Common myeloid progenitor, CD34-positive (primary cell): ENCODE results near the gene UNC79.

Experiments used
- CTCF ChIA-PET: fragments of 350-600 bp; sonication (Branson Sonifier 250); formaldehyde crosslinking; loops from one replicate; lab custom pipeline; 2021; ENCODE audit warnings: antibody characterized with exemption; lab: Charles Lee
- POLR2A ChIA-PET: fragments of 350-600 bp; sonication (Branson Sonifier 250); formaldehyde crosslinking; loops from one replicate; lab custom pipeline; 2021; ENCODE audit warnings: antibody characterized with exemption; lab: Charles Lee
- DNase-seq, 3 donors: peaks; one replicate each; pipeline versions ENCODE4 v3.0.0 to v3.0.0-alpha.2; 2013
- H3K27ac ChIP-seq, 2 experiments: 1 replicate in 1 of 2; 2 replicates in 1 of 2; pipeline ENCODE4 v1.7.0; 2013; ENCODE audit warnings: inconsistent platforms in 2 of 2, low read length in 2 of 2, mild to moderate bottlenecking in 2 of 2, low read depth in 1 of 2, moderate library complexity in 1 of 2; ENCODE audit not compliant: severe bottlenecking in 2 of 2, insufficient read depth in 1 of 2, poor library complexity in 1 of 2
- H3K27me3 ChIP-seq, 5 experiments: replicated peaks in 2 of 5; 1 replicate in 3 of 5; 2 replicates in 2 of 5; pipeline versions ENCODE4 v1.6.1 to v1.7.0; 2013; ENCODE audit warnings: low read length in 4 of 5, mild to moderate bottlenecking in 2 of 5, moderate library complexity in 2 of 5, inconsistent platforms in 1 of 5; ENCODE audit not compliant: insufficient read depth in 5 of 5, control insufficient read depth in 4 of 5
- H3K36me3 ChIP-seq, 4 experiments: 1 replicate in 2 of 4; 2 replicates in 2 of 4; pipeline versions ENCODE4 v1.6.1 to v1.7.0; 2013; ENCODE audit warnings: low read length in 3 of 4, control low read depth in 1 of 4, mild to moderate bottlenecking in 1 of 4; ENCODE audit not compliant: control insufficient read depth in 4 of 4, insufficient read depth in 4 of 4
- H3K4me1 ChIP-seq, 4 experiments: 1 replicate in 3 of 4; 2 replicates in 1 of 4; pipeline versions ENCODE4 v1.6.1 to v1.7.1; 2013; ENCODE audit warnings: low read length in 3 of 4, mild to moderate bottlenecking in 3 of 4, control low read depth in 1 of 4, inconsistent platforms in 1 of 4, moderate library complexity in 1 of 4; ENCODE audit not compliant: control insufficient read depth in 4 of 4, insufficient read depth in 4 of 4; ENCODE audit errors: control extremely low read depth in 1 of 4
- H3K4me3 ChIP-seq, 7 experiments: 1 replicate in 4 of 7; 2 replicates in 3 of 7; pipeline versions ENCODE4 v1.5.1 to v1.7.0; 2013; ENCODE audit warnings: mild to moderate bottlenecking in 7 of 7, low read length in 6 of 7, moderate library complexity in 6 of 7, inconsistent platforms in 2 of 7, low read depth in 2 of 7, control low read depth in 1 of 7; ENCODE audit not compliant: insufficient read depth in 4 of 7, control insufficient read depth in 1 of 7; ENCODE audit errors: extremely low read depth in 1 of 7
- H3K9me3 ChIP-seq, 5 experiments: 1 replicate in 4 of 5; 2 replicates in 1 of 5; pipeline versions ENCODE4 v1.6.1 to v1.7.1; 2013; ENCODE audit warnings: low read length in 4 of 5, mild to moderate bottlenecking in 2 of 5, inconsistent platforms in 1 of 5, low read depth in 1 of 5, moderate library complexity in 1 of 5; ENCODE audit not compliant: control insufficient read depth in 4 of 5, insufficient read depth in 2 of 5; ENCODE audit errors: control extremely low read depth in 1 of 5
- WGBS: methylation state at CpG from one replicate; pipeline ENCODE4 v1.1.5; 2013; ENCODE audit not compliant: insufficient coverage; 5-methylcytosine and 5-hydroxymethylcytosine counted together

Gene UNC79

DNA sequence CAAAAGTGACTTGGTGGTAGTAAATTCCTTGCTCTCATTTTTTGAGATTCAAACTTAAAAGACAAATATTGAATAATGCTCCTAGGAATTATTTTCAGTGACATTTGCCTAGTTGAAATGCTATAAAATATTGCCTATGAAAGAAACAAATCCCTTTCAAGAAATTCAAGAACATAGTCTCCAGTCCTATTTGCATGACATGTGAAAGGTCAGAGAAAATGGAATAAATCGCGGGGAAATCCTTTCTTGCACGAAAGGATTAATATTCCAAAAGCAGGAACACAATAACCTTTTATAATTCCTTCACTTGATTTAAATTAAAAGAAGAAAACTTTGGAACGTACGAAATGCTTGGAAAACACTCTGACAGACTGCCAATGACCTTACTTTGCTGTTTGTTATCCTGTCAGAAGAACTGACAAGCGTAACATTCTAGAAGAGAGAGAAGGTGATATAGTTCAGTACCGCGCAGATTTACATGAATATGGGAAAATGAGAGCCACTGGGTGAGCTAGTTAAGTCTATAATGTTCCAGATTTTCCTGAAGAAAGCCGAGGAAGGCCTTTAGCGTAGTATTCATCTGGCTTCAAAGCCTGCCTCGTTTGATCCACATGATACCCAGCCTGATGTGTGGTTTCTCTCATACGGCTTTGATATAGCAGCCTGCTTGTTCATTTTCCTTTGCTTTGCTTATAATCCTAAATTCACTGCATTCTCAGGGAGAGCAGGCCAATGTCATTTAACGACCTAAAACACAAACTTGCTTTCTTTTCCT lies 254.6 kb downstream of the UNC79 start:
- WGBS = 94% methylated on average over 12 of the region's 13 CpGs
- Histone ChIP-seq H3K27ac (no peak overlapping the region), H3K4me3 (no peak overlapping the region), H3K36me3 (no peaks in the 10 kb centered on the region), H3K27me3 (peaks cover 0 to 42% (median 8%) of the 10 kb centered on the region in 5 experiments), H3K4me1 (no peaks in the 10 kb centered on the region), H3K9me3 (no peaks in the 10 kb centered on the region)
- ChIA-PET CTCF (no interaction called here), POLR2A (no interaction called here)
- no peak for DNase-seq

DNA sequence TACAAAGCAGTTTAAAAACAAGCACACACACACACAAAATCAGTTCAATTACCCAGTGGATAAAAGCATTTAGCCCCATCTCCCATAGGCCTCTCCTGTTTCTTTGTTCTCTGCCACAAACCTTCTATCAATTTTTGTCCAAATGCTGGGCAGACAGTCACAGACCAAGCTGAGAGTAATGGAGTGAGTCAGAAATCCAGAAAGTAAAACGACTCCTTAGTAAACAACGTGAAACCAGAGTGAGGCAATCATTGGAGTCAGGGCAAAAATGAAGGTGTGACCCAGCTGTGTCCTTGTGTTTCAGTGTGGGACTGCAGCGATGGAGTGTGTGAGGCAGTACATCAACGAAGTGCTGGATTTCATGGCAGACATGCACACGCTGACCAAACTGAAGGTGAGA lies 255.5 kb downstream of the UNC79 start:
- H3K27me3 ChIP-seq = peaks cover 0 to 46% (median 8%) of the 10 kb centered on the region in 5 experiments
- no peaks in the 10 kb centered on the region for H3K36me3 ChIP-seq
- DNase-seq = no peak
- CTCF ChIA-PET = no interaction called here
- POLR2A ChIA-PET = no interaction called here
- H3K4me1 ChIP-seq = no peaks in the 10 kb centered on the region
- H3K27ac ChIP-seq = no peak overlapping the region
- no peaks in the 10 kb centered on the region for H3K9me3 ChIP-seq
- WGBS = 87% methylated on average over 5 of the region's 5 CpGs
- no peak overlapping the region for H3K4me3 ChIP-seq

DNA sequence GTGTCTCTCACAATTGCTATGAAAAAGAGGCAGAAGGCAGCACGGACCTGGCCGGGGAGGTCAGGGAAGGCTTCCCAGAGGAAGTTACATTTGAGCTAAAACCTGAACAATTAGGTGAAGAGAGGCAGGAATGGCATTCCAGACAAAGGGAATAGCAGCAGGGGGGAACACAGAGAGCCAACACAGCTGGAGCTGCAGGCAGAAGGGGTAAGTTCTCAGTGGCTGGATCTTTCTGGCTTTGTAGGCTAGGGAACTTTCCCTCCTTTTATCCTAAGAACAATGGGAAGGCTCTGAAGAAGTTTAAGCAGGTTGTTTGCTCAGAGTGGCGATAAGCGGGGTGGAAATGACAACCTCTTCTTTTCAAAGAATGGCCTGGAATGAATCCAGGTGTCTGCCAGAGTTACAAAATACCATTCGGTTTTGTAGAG lies 257.5 kb downstream of the UNC79 start:
- H3K36me3 ChIP-seq = no peaks in the 10 kb centered on the region
- ChIA-PET CTCF (no interaction called here), POLR2A (no interaction called here)
- no peaks in the 10 kb centered on the region for H3K4me1 ChIP-seq
- DNase-seq = no peak
- H3K4me3 ChIP-seq = no peak overlapping the region
- H3K9me3 ChIP-seq = no peaks in the 10 kb centered on the region
- 41% methylated on average over 5 of the region's 5 CpGs for WGBS
- H3K27ac ChIP-seq = no peak overlapping the region
- H3K27me3 ChIP-seq = peaks cover 0 to 52% (median 8%) of the 10 kb centered on the region in 5 experiments

DNA sequence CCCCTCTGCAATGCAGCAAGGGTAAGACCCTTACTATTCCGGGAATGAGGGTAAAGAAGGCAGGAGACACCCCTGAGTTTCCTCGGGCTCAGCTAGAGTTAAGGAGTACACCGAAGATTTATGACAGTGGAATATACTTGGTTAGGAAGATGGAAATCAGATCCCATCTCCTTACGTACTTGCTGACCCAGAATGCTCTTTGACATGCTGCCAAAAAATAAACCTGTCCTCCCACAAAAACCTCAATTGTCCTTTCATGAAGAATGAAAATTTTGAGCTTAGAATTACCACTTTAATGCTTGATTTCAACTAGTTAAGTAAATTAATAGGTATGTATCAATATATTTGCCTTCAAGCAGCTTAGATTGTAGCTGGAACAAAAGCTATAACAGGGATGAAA lies 258.1 kb downstream of the UNC79 start:
- Histone ChIP-seq H3K27ac (no peak overlapping the region), H3K36me3 (no peaks in the 10 kb centered on the region), H3K4me1 (no peaks in the 10 kb centered on the region), H3K4me3 (no peak overlapping the region), H3K27me3 (peaks cover 0 to 51% (median 8%) of the 10 kb centered on the region in 5 experiments), H3K9me3 (no peaks in the 10 kb centered on the region)
- no peak for DNase-seq
- ChIA-PET POLR2A (no interaction called here), CTCF (interaction anchor here (1.3 kb wide), 1 partner anchor 11 kb away, joined by 3 read pairs; no protein-coding TSS in a partner anchor)
- WGBS = no CpG with 5 or more reads among the region's 4 CpGs

DNA sequence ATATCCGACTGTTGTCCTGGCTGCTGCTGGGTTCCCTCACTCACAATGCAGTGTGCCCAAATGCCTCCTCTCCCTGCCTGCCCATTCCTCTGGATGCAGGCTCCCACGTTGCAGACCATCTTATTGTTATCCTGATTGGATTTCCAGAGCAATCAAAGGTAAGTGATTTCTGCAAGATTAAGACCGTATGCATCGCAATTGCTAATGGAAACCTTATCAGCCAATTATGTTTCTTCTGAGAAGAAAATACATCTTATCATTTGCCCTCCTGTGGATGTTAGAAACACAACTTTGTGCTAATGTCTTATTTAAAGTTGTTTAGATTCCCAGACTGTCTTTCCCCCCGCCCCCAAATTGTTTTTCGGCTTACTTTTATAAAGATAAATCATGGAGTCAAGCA lies 259.4 kb downstream of the UNC79 start:
- 69% methylated on average over 4 of the region's 6 CpGs for WGBS
- ChIA-PET POLR2A (no interaction called here), CTCF (no interaction called here)
- H3K4me1 ChIP-seq = no peaks in the 10 kb centered on the region
- H3K4me3 ChIP-seq = no peak overlapping the region
- peaks cover 0 to 48% (median 8%) of the 10 kb centered on the region in 5 experiments for H3K27me3 ChIP-seq
- no peaks in the 10 kb centered on the region for H3K36me3 ChIP-seq
- H3K9me3 ChIP-seq = no peaks in the 10 kb centered on the region
- no peak for DNase-seq
- H3K27ac ChIP-seq = no peak overlapping the region

DNA sequence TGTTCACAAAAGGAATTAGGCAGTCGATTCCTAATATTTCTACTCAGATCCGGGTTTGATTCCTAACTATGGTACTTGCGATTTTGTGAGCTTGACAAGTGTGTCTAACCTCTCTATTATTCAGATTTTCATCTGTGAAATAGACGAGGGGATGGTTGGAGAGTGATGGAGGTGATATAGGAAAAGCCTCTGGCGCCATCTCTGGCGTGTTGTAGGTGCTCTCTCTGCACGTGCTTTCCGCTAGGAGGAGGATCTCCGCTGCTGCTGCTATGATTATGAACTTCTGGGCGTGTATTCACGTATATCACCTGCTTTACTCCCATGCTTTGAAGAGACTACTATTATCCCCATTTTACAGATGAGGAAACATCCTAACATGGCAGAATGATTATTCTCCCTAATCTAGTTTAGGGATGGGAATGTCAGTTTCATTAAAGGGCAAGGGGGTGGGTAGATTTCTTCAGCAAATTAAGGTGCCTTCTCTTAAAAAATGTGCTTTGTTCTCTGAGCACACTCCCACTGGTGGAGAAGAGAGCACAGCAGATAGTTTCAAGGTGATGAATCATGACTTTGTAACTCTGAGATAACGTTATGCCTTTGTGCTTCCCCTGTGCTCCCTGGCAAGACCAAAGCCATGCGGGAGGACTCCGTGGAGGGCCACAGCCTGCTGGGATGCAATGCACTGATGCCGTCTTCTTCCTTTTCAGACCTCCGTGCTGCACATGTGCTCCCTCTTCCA lies 260.5 kb downstream of the UNC79 start:
- Histone ChIP-seq H3K4me1 (no peaks in the 10 kb centered on the region), H3K27ac (no peak overlapping the region), H3K4me3 (no peak overlapping the region), H3K9me3 (no peaks in the 10 kb centered on the region), H3K27me3 (peaks cover 0 to 45% (median 8%) of the 10 kb centered on the region in 5 experiments), H3K36me3 (no peaks in the 10 kb centered on the region)
- 94% methylated on average over 10 of the region's 16 CpGs for WGBS
- ChIA-PET POLR2A (no interaction called here), CTCF (interaction anchor here (1.1 kb wide), 1 partner anchor 37 kb away, joined by 3 read pairs; no protein-coding TSS in a partner anchor)
- no peak for DNase-seq

DNA sequence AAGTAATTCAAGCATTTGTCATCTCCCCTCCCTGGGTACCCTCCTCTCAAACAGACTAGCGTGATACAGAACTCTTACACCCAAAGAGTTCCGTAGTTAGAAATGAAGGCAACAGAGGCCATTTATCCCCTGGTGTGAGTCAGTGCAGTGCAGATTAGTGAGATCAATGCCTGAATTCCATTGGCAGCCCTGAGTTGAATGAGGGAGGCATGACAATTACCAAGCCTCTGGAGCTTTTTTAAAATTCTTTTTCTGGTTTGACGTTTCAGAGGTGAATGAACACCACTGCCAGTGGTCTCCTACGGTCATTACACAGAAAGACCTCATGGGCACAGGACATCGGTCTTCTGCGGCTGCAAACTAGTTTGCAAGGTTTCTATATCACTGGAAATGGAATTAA lies 263.2 kb downstream of the UNC79 start:
- H3K36me3 ChIP-seq = no peaks in the 10 kb centered on the region
- peaks cover 0 to 25% (median 3%) of the 10 kb centered on the region in 5 experiments for H3K27me3 ChIP-seq
- H3K4me1 ChIP-seq = no peaks in the 10 kb centered on the region
- H3K27ac ChIP-seq = no peak overlapping the region
- H3K4me3 ChIP-seq = no peak overlapping the region
- ChIA-PET CTCF (no interaction called here), POLR2A (no interaction called here)
- no peak for DNase-seq
- H3K9me3 ChIP-seq = peaks cover 0 to 4% (median 0%) of the 10 kb centered on the region in 5 experiments
- WGBS = 71% methylated on average over 4 of the region's 6 CpGs
